HG03575 (cell line): ENCODE results near the gene DLST.

ENCODE experiments used
- ATAC-seq: cut with Tn5 transposase; IDR thresholded peaks from one replicate; pipeline ENCODE4 v1.9.1; 2021; ENCODE audit not compliant: unreplicated experiment, insufficient number of reproducible peaks, low FRiP score; ENCODE audit errors: extremely low read depth

Gene DLST

DNA sequence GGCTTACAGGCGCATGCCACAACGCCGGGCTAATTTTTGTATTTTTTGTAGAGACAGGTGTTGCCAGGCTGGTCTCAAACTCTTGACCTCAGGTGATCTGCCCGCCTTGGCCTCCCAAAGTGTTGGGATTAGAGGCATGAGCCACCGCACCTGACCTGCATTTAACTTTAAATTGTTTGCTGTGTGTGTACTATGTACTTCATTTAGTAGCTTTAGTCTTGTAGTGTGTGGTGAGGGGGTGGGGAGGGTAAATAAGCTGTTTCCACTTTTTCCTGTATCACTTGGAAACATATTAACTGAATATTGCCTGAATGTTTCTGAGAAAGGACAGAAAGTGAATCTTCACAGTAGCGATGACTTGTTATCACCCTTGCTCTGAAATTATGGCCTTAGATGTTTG is 8.5 kb downstream of the DLST start:
- no peak for ATAC-seq

DNA sequence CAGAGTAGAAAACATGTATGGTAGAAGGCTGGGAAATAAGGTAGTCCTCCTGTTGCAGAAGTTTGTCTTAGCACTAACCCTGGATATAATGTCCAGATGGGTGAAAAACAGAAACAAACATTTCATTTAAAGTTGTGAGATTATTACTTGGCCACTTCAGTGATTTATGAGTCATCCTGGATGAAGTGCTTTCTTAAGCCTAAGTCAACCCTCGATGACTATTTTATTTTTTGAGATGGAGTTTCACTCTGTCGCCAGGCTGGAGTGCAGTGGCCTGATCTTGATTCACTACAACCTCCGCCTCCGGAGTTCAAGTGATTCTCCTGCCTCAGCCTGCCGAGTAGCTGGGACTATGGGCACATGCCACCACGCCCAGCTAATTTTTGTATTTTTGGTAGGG is 10.2 kb downstream of the DLST start:
- ATAC-seq: no peak

DNA sequence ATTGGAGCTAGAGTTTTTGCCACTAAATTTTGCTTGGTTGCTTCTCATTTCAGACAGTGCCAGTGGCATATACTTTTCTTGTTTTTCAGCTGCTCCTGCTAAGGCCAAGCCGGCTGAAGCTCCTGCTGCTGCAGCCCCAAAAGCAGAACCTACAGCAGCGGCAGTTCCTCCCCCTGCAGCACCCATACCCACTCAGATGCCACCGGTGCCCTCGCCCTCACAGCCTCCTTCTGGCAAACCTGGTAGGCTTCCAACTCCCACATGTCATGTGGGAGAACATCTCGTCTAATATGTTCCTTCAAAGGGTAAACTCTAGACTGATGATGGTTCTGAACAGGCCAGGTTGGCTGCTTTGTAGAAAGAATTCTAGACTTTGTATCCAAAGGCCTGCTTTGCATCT is 11.0 kb downstream of the DLST start:
- no peak for ATAC-seq

GRCh38 chr14:74893614-74894091 is 11.9 kb downstream of the DLST start:
- no peak for ATAC-seq

DNA sequence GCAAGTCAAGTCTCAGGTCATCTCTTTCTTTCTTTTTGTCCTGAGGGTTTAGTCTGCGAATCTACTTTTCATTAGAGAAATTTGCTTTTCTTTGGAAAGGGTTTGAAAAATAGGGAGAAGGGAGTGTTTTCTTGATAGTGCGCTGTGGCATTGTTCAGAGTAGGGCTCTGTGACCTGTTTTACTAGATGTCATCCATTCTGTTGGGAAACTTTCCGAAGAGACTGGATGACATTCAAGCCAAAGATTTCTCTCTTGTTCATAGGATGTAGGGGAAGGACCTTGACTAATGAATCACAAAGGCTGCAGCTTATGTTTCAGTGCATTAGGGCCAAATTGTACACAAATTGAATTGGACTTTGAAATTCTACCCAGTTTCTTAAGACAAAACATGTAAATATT is 14.7 kb downstream of the DLST start:
- ATAC-seq: no peak

DNA sequence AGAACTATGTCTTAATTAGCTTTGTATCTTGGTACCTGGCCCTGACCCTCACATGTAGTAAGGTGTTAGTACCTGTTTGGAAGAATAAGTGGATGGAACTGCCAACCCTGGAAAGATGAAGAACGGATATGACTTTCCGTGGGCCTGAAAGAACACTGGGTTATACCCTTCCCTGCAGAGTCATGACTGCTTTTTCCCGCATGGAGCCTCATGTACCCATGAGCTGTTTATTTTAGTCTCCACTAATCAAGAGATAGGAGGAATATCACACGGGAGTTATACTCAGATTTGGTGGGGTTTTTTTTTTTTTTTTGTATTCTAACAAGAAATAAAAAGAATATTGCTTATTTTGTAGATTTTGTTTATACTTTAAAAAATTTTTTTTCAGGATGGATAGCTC is 15.9 kb downstream of the DLST start:
- no peak for ATAC-seq

DNA sequence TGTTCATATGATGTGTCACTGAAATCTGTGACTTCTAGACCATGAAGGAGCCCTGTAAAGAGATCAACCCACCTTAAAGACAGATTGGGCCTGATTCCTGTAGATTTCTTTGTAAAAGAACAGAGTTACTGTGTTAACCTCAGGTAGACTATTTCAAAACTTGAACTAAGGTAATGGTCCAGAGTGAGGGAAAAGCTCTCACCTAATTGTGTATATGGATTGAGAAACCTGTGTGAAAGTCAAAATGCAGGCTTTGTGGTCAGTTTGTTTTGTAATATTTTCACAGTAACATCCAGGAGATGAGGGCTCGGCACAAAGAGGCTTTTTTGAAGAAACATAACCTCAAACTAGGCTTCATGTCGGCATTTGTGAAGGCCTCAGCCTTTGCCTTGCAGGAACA is 16.4 kb downstream of the DLST start:
- no peak for ATAC-seq

DNA sequence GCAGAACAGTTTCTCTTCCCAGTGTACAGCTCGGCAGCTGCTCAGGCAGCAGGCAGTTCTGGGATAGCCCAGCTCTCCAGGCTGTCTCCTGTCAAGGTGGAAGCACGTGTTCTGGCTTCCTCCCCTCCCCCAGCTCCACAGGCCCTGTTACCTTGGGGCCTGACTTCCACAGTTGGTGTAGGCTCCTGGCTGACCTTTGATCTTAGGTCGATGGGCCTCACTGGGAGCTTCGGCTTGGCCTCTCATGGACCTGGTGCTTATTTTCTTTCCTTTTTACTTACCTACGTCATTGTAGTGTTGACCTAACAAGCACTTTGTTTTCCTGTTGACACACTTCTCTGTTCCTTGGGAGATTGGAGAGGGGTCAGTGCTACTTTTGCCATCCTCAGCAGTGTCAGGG is 17.0 kb downstream of the DLST start:
- ATAC-seq: no peak

DNA sequence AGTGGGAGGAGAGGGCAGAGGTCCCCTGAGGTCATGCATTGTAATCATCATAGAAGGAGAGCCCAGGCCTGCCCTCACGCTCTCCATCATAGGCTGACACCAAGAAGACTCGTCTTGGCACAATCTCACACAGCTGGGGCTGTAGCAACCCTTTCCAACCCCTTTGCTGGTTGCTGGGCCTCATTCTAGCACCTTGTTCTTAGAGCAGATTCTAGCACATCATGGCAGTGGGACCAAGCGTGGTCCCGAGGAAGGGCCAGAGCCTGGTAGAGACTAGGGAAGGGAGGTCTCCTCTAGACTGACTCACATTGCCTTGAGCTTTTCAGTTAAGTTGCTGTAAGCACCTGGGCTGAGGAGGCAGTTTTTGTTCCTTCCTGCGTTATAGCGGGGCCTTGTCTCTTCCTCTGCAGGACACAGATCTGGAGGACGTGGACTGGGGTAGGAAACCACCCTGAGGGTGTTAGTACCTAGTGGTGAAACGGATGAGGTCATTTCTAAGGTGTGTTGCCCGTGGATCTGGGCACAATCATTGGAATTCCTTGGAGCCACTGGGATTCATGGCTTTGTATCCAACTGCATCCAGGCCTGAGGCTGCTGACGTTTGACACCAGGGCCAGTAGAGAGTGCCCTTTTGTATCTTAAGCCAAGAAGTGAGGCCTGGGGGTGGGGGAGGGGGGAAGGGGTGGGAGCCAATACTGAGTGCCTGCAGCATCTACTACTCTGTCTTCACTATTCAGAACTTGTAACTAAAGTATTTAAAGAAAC is 21.4 kb downstream of the DLST start:
- no peak for ATAC-seq

- no peak for ATAC-seq
These were observed 23.2 kb downstream of the DLST start for GRCh38 chr14:74904635-74905503.

DNA sequence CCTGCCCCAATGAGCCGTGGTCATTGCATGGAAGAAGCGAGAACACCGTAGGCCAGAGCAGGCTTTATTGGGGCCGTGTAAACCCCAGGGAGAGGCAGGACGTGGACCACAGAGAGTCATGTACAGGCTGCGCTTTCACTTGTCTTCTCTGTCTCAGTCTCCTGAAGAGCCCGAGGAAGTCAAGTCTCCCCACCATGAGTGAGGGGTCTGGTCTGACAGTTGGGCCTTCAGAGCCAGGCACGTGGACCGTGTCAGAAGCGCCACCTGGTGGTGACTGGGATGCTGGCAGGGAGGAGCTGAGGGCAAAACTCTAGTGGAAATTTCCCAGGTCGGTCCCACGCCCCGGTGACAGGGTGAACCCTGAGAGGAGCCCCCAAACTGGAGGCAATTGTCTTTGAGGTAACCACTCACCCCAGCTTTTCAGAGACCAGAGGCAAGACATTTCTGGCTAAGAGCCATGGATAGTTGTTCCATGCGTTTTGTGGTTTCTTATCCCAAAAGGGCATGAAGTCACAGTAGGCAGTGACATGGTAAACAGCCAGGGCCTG is 24.0 kb downstream of the DLST start:
- no peak for ATAC-seq

DNA sequence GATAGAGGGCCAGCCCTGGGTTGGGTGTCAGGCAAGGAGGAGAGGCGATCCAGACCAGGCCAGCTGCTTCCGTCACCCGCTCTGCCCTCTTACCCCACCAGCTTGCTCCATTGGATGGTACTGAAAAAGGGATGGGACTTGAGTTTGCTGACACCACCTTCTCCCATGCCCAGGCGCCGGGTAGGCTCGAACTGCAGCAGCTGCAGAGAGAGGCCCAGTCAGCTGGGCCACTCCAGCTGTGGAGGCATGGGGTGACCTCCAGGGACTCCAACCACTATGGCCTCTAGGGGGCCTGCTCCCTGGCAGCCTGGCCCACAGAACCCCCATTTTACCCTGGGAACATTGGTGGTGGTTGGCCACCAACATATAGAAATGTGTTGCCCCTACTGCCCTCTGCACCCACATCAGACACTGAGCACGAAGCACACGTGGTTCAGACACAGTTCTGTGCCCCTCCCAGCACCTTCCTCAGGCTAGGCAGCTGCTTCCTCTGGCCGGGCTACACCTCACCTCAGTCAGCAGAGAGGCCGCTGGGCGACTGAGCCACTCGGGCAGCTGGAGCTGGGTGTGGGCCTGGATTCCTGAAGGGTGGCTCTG is 25.3 kb downstream of the DLST start:
- no peak for ATAC-seq

DNA sequence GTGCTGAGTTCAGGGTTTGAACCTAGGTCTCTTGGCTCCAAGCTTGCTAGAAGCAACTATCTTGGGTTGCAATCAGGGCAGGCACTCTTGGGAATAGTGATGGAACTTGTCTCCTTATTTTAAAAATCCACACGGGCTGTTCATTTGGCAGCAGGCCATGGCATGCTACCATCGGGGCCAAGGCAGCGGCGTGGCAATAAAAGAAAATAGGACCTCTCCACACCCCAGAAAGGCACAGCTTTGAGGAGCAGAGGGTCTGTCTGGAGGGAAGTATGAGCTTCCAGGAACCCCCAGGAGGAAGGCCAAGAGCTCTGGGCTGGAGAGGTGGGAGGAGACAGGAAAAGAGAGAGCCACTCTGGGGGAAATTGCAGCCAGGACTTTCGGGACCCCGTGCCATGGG is 26.0 kb downstream of the DLST start:
- no peak for ATAC-seq

DNA sequence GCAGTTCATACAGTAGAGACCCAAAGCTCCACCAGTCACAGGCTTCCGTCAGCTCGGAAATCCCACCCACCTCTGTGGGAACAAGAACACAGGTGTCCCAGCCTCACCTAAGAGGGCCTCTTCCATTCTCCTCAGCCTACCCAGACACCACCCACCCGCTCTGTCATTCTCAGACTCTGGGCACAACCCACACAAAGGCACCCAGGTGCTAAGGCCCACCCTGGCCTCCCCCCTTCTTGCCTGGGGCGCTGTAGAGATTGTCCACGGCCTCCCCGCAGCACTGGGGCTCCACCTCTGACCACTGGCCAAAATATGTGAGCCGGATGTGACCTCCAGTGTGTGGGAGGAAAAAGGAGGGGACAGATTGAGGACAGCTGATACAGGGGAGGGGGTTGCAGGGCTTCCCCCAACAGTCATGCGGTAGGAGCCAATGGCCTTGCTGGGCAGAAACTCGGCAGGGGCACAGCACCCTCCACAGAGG is 27.2 kb downstream of the DLST start:
- no peak for ATAC-seq

DNA sequence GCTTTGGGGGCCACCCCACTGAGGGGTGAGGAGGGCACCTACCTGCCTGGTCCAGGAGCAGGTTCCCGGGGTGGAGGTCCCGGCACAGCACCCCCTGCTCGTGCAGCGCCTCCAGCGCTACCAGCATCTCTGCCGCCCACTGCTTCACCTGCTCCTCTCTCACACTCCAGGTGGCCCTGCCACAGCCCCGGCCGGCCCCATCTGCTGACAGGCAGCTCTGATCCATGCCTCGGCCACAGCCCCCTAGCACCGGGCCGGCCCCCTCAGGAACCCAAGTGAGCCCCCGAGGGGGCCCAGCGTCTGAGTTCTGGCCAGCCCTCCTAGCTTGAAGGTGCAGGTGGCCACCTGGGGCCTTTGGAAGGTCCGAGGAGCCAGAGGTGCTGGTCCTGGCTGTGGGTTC is 27.8 kb downstream of the DLST start:
- ATAC-seq: no peak

- no peak for ATAC-seq
These were observed 28.2 kb downstream of the DLST start for GRCh38 chr14:74909911-74910310.

GRCh38 chr14:74910556-74910955 is 28.8 kb downstream of the DLST start:
- no peak for ATAC-seq

DNA sequence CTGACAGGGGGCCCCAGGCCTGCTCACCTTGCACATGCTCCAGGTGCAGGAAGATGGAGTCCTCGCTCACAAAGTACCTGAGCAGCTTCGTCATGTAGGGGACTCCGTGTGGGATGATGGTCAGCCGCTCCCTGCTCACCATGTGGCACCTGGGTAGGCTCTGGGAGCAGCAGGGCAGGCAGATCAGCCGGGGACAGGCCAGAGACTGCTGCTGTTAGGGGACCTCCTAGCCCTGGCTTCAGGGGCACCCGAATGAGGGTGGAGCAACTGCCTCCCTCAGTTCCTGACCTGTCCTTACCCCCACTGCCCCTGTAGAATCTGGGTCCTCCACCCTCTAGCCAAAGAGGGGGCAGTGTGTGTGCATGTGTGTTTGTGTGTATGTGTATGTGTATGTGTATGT is 29.5 kb downstream of the DLST start:
- no peak for ATAC-seq

GRCh38 chr14:74911704-74912103 is 30.0 kb downstream of the DLST start:
- ATAC-seq: no peak
